A673 (cell line): ENCODE measurements around the gene LRRC4. TPM values are rescaled to one million over a fixed set of nuclear protein-coding genes. Genes with fewer than 3 reads are reported as not detected.

Experiments used
- BruUV-seq: library from RNA; stranded (reverse); fragments of 400-500 nt; replicated peaks from 2 replicates; lab custom pipeline; 2021; lab: Mats Ljungman, UMichigan
- CTCF ChIA-PET: fragments of 300-600 bp; sonication (Branson Sonifier 250); formaldehyde crosslinking; loops from one replicate; lab custom pipeline; 2022; ENCODE audit warnings: antibody characterized with exemption; lab: Charles Lee
- POLR2A ChIA-PET: fragments of 300-600 bp; sonication (Branson Sonifier 250); formaldehyde crosslinking; loops from one replicate; lab custom pipeline; 2022; ENCODE audit warnings: antibody characterized with exemption; ENCODE audit not compliant: low non-redundant PET; lab: Charles Lee
- DNase-seq: peaks from one replicate; pipeline ENCODE4 v3.0.0-alpha.2; 2015; ENCODE audit warnings: low spot score
- H3K27ac ChIP-seq: fragments of 200-600 bp; sonication (generic); 2 replicates; pipeline ENCODE4 v1.5.1; 2016; ENCODE audit warnings: mixed run types, low read depth, mild to moderate bottlenecking, mixed read lengths, antibody characterized with exemption, low read length; ENCODE audit not compliant: poor library complexity, severe bottlenecking
- H3K27me3 ChIP-seq: fragments of 200-600 bp; sonication (generic); replicated peaks from 2 replicates; pipeline ENCODE4 v1.6.1; 2017; ENCODE audit warnings: mixed run types, low read depth, mild to moderate bottlenecking, mixed read lengths, antibody characterized with exemption, low read length; ENCODE audit not compliant: insufficient read depth, poor library complexity
- H3K36me3 ChIP-seq: fragments of 200-600 bp; sonication (generic); 2 replicates; pipeline ENCODE4 v1.6.1; 2016; ENCODE audit warnings: mixed run types, mild to moderate bottlenecking, mixed read lengths, antibody characterized with exemption, low read length; ENCODE audit not compliant: insufficient read depth, poor library complexity, severe bottlenecking
- H3K4me1 ChIP-seq: fragments of 200-600 bp; sonication (generic); 2 replicates; pipeline ENCODE4 v1.6.1; 2017; ENCODE audit warnings: mixed run types, mild to moderate bottlenecking, mixed read lengths, antibody characterized with exemption, low read length; ENCODE audit not compliant: insufficient read depth, poor library complexity, severe bottlenecking
- H3K4me3 ChIP-seq: fragments of 200-600 bp; sonication (generic); 2 replicates; pipeline ENCODE4 v1.5.1; 2016; ENCODE audit warnings: low read depth, mixed run types, mild to moderate bottlenecking, mixed read lengths, low read length; ENCODE audit not compliant: poor library complexity, severe bottlenecking
- H3K9me3 ChIP-seq: fragments of 200-600 bp; sonication (generic); 2 replicates; pipeline ENCODE4 v1.6.1; 2016; ENCODE audit warnings: mixed run types, low read depth, mild to moderate bottlenecking, mixed read lengths, antibody characterized with exemption, low read length; ENCODE audit not compliant: poor library complexity, severe bottlenecking
- CTCF ChIP-seq: fragments of 300-800, 200-600 bp; sonication (generic); conservative IDR thresholded peaks from 2 replicates; pipeline ENCODE4 v1.5.1; 2017; ENCODE audit warnings: low read depth, mild to moderate bottlenecking, antibody characterized with exemption, low read length, moderate library complexity, mixed read lengths
- EZH2 ChIP-seq: fragments of 200-600 bp; sonication (generic); IDR thresholded peaks from 2 replicates; pipeline ENCODE4 v1.6.1; 2017; ENCODE audit warnings: borderline replicate concordance, low read depth, mild to moderate bottlenecking, mixed read lengths, antibody characterized with exemption, low read length; ENCODE audit not compliant: poor library complexity, severe bottlenecking
- intact Hi-C: fragments of 100-400 bp; cut with micrococcal nuclease; formaldehyde crosslinking; loops from one replicate; pipeline ENCODE4 v1.10.0; 2022; ENCODE audit not compliant: unreplicated experiment
- total RNA-seq: library from RNA; stranded (reverse); gene quantifications from 2 replicates; pipeline ENCODE4 v1.2.3, GENCODE V29; 2021

LRRC4 gene
- total RNA-seq, 1 experiment from 2014 or later: 16.1 TPM

- Histone ChIP-seq H3K4me3 (no peak overlapping the region), H3K9me3 (no peaks in the 10 kb centered on the region), H3K36me3 (no peaks in the 10 kb centered on the region), H3K4me1 (peaks cover 8% of the 10 kb centered on the region), H3K27me3 (no peaks in the 10 kb centered on the region), H3K27ac (no peak overlapping the region)
- ChIA-PET CTCF (no interaction called here), POLR2A (no interaction called here)
- intact Hi-C loops: no loop called here
- BruUV-seq: no TSS peak
- no peak for DNase-seq
- TF ChIP-seq CTCF (no peak), EZH2 (no peak)
Measured at GRCh38 chr7:128033246-128033645, 2.0 kb upstream of the LRRC4 start.

- Histone ChIP-seq H3K27me3 (no peaks in the 10 kb centered on the region), H3K4me1 (peaks cover 13% of the 10 kb centered on the region), H3K4me3 (peak overlapping the region; percentile 65), H3K36me3 (no peaks in the 10 kb centered on the region), H3K9me3 (no peaks in the 10 kb centered on the region), H3K27ac (no peak overlapping the region)
- no TSS peak for BruUV-seq
- ChIA-PET POLR2A (no interaction called here), CTCF (no interaction called here)
- peak; percentile 45 for DNase-seq
- intact Hi-C loops: no loop called here
- no peak for TF ChIP-seq CTCF
Measured at GRCh38 chr7:128032605-128033235, 1.5 kb upstream of the LRRC4 start.

- no peaks in the 10 kb centered on the region for H3K36me3 ChIP-seq
- ChIA-PET POLR2A (no interaction called here), CTCF (no interaction called here)
- H3K27ac ChIP-seq: no peak overlapping the region
- H3K4me3 ChIP-seq: peak overlapping the region; percentile 65
- H3K27me3 ChIP-seq: no peaks in the 10 kb centered on the region
- TF ChIP-seq CTCF (peak; percentile 41), EZH2 (no peak)
- DNase-seq: peak; percentile 92
- H3K4me1 ChIP-seq: peaks cover 20% of the 10 kb centered on the region
- intact Hi-C loops: no loop called here
- no TSS peak for BruUV-seq
- no peaks in the 10 kb centered on the region for H3K9me3 ChIP-seq
Measured at GRCh38 chr7:128031901-128032604, 816 bp upstream of the LRRC4 start.
